ENCODE results near the gene BCL6. TPM values are rescaled to one million over a fixed set of nuclear protein-coding genes. Genes with fewer than 3 reads are reported as not detected.

Gene BCL6
- total and polyA plus RNA-seq, 10 of the 15 experiments (the other 5 are each of a cell fraction or from before 2014, with no cell fraction given) = 0.04 to 0.85 (median 0.15) TPM

DNA sequence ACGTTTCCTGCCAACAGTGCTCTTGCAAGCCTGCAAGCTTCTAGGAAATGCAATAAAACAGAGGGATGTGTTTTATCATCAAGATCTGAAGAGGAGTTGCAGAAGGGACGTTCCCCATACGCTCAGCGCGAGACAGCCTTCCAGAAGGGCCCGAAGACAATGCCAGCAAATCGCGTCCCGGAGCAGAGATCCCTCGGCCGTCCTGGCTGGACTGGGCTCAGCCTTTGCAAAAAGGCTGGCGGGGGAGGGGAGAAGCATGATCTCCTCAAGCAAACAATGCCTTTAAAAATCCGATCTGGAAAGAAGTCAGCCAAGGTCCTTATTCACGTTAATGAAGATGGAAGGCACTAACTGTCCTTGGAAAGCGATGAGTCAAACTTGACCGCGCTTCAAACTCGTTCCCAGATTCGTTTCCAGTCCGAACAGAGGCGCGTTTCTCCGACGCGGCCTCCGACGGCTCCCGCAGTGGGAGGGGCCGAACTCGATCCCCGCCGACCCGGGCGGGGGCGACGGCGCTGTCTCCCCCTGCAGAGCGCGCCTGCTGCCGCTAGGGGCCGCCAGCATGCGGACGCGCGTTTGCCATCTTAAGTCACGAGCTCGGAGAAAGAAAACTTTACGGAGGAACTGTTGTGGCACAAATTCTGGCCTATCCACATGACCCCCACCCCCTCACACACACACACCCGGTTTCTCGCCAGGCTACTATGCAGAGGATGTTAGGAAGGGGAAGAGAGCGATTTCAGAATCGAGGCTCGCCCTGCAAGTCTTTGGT lies 5.5 kb downstream of the BCL6 start (continued):
- no peak for TF ChIP-seq MTA3 (IDR thresholded peaks at IDR 0.05; ENCODE audit: borderline replicate concordance, low read length)
- TF ChIP-seq IKZF1 (conservative IDR thresholded peaks at IDR 0.05) = peak; percentile 42
- TF ChIP-seq ZNF207 (IDR thresholded peaks at IDR 0.05; ENCODE audit: borderline replicate concordance) = no peak
- TF ChIP-seq, protein P1, sequence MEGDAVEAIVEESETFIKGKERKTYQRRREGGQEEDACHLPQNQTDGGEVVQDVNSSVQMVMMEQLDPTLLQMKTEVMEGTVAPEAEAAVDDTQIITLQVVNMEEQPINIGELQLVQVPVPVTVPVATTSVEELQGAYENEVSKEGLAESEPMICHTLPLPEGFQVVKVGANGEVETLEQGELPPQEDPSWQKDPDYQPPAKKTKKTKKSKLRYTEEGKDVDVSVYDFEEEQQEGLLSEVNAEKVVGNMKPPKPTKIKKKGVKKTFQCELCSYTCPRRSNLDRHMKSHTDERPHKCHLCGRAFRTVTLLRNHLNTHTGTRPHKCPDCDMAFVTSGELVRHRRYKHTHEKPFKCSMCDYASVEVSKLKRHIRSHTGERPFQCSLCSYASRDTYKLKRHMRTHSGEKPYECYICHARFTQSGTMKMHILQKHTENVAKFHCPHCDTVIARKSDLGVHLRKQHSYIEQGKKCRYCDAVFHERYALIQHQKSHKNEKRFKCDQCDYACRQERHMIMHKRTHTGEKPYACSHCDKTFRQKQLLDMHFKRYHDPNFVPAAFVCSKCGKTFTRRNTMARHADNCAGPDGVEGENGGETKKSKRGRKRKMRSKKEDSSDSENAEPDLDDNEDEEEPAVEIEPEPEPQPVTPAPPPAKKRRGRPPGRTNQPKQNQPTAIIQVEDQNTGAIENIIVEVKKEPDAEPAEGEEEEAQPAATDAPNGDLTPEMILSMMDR (IDR thresholded peaks at IDR 0.05 in 2 of 3, conservative IDR thresholded peaks at IDR 0.05 in 1 of 3; ENCODE audit: control insufficient read depth in 2 of 3, extremely low read depth in 1 of 3, insufficient read depth in 1 of 3, low read depth in 3 of 3, low read length in 3 of 3) = peak; percentile 91 to 98 (median 95)
- TF ChIP-seq, protein P2, sequence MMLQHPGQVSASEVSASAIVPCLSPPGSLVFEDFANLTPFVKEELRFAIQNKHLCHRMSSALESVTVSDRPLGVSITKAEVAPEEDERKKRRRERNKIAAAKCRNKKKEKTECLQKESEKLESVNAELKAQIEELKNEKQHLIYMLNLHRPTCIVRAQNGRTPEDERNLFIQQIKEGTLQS (IDR thresholded peaks at IDR 0.05; ENCODE audit: borderline replicate concordance, extremely low read depth, low read depth, low read length) = no peak
- no peak for TF ChIP-seq POLR2AphosphoS5 (IDR thresholded peaks at IDR 0.05; ENCODE audit: low read length)
- TF ChIP-seq, protein P3, sequence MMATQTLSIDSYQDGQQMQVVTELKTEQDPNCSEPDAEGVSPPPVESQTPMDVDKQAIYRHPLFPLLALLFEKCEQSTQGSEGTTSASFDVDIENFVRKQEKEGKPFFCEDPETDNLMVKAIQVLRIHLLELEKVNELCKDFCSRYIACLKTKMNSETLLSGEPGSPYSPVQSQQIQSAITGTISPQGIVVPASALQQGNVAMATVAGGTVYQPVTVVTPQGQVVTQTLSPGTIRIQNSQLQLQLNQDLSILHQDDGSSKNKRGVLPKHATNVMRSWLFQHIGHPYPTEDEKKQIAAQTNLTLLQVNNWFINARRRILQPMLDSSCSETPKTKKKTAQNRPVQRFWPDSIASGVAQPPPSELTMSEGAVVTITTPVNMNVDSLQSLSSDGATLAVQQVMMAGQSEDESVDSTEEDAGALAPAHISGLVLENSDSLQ (IDR thresholded peaks at IDR 0.05) = no peak
- TF ChIP-seq, protein P4, sequence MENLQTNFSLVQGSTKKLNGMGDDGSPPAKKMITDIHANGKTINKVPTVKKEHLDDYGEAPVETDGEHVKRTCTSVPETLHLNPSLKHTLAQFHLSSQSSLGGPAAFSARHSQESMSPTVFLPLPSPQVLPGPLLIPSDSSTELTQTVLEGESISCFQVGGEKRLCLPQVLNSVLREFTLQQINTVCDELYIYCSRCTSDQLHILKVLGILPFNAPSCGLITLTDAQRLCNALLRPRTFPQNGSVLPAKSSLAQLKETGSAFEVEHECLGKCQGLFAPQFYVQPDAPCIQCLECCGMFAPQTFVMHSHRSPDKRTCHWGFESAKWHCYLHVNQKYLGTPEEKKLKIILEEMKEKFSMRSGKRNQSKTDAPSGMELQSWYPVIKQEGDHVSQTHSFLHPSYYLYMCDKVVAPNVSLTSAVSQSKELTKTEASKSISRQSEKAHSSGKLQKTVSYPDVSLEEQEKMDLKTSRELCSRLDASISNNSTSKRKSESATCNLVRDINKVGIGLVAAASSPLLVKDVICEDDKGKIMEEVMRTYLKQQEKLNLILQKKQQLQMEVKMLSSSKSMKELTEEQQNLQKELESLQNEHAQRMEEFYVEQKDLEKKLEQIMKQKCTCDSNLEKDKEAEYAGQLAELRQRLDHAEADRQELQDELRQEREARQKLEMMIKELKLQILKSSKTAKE (IDR thresholded peaks at IDR 0.05; ENCODE audit: low read depth, poor library complexity, severe bottlenecking) = no peak
- peak; percentile 26; the same call in 1 of the 2 replicates for TF ChIP-seq LARP7 (IDR thresholded peaks at IDR 0.05)
- TF ChIP-seq SUPT20H (IDR thresholded peaks at IDR 0.05; ENCODE audit: borderline replicate concordance, control insufficient read depth, low read depth, low read length) = no peak
- TF ChIP-seq SRF (IDR thresholded peaks at IDR 0.05; ENCODE audit: low read depth in 2 of 2, low read length in 2 of 2) = no peak
- no peak for TF ChIP-seq MEF2A (IDR thresholded peaks at IDR 0.05; ENCODE audit: insufficient read depth, low read depth, low read length)
- no peak for TF ChIP-seq NFIC (IDR thresholded peaks at IDR 0.05; ENCODE audit: low read depth, low read length)
- no peak for TF ChIP-seq POU2F2 (IDR thresholded peaks at IDR 0.05; ENCODE audit: borderline replicate concordance, low read depth, low read length)
- peak in 1 of 2 experiments; percentile 71; a peak in 1 of 3 replicates for TF ChIP-seq EGR1 (IDR thresholded peaks at IDR 0.05; ENCODE audit: borderline replicate concordance in 1 of 2, low read depth in 2 of 2, low read length in 2 of 2)
- TF ChIP-seq IRF4 (IDR thresholded peaks at IDR 0.05; ENCODE audit: low read depth, low read length) = no peak
- peak; percentile 91 for TF ChIP-seq YY1 (IDR thresholded peaks at IDR 0.05; ENCODE audit: low read depth, low read length)
- TF ChIP-seq, protein P5, sequence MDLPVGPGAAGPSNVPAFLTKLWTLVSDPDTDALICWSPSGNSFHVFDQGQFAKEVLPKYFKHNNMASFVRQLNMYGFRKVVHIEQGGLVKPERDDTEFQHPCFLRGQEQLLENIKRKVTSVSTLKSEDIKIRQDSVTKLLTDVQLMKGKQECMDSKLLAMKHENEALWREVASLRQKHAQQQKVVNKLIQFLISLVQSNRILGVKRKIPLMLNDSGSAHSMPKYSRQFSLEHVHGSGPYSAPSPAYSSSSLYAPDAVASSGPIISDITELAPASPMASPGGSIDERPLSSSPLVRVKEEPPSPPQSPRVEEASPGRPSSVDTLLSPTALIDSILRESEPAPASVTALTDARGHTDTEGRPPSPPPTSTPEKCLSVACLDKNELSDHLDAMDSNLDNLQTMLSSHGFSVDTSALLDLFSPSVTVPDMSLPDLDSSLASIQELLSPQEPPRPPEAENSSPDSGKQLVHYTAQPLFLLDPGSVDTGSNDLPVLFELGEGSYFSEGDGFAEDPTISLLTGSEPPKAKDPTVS (IDR thresholded peaks at IDR 0.05; ENCODE audit: low read depth, low read length) = no peak
- TF ChIP-seq, protein P6, sequence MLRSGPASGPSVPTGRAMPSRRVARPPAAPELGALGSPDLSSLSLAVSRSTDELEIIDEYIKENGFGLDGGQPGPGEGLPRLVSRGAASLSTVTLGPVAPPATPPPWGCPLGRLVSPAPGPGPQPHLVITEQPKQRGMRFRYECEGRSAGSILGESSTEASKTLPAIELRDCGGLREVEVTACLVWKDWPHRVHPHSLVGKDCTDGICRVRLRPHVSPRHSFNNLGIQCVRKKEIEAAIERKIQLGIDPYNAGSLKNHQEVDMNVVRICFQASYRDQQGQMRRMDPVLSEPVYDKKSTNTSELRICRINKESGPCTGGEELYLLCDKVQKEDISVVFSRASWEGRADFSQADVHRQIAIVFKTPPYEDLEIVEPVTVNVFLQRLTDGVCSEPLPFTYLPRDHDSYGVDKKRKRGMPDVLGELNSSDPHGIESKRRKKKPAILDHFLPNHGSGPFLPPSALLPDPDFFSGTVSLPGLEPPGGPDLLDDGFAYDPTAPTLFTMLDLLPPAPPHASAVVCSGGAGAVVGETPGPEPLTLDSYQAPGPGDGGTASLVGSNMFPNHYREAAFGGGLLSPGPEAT (IDR thresholded peaks at IDR 0.05; ENCODE audit: low read depth) = no peak
- no peak for TF ChIP-seq ZNF217 (IDR thresholded peaks at IDR 0.05)
